ENCODE measurements around the gene NTHL1. TPM values are rescaled to one million over a fixed set of nuclear protein-coding genes. Genes with fewer than 3 reads are reported as not detected.

NTHL1 gene
- total and polyA plus RNA-seq, 2 of the 13 experiments (the other 11 are each of a cell fraction or from before 2014, with no cell fraction given) = 47.5 to 64.9 TPM

GRCh38 chr16:2033057-2033908 lies 14.4 kb downstream of the NTHL1 start (continued):
- TF ChIP-seq SOX13 (IDR thresholded peaks at IDR 0.05) (no peak), SOX13 (CRISPR knock-in tag; conservative IDR thresholded peaks at IDR 0.05 in 1 of 2, IDR thresholded peaks at IDR 0.05 in 1 of 2) (no peak), RORA (CRISPR knock-in tag; IDR thresholded peaks at IDR 0.05) (no peak), ZNF562 (CRISPR knock-in tag; IDR thresholded peaks at IDR 0.05; ENCODE audit: borderline replicate concordance) (no peak), TFDP2 (CRISPR knock-in tag; IDR thresholded peaks at IDR 0.05) (no peak), NR2F6 (IDR thresholded peaks at IDR 0.05) (0 out of 2 replicates have a peak, but pooled peaks have one; percentile 21), NR2F6 (CRISPR knock-in tag; IDR thresholded peaks at IDR 0.05) (no peak), TOE1 (CRISPR knock-in tag; IDR thresholded peaks at IDR 0.05) (no peak), SNRNP70 (IDR thresholded peaks at IDR 0.05; ENCODE audit: low read depth, low read length) (no peak), TIGD3 (CRISPR knock-in tag; IDR thresholded peaks at IDR 0.05; ENCODE audit: borderline replicate concordance) (no peak), TEF (CRISPR knock-in tag; IDR thresholded peaks at IDR 0.05) (no peak), ZNF790 (CRISPR knock-in tag; IDR thresholded peaks at IDR 0.05; ENCODE audit: borderline replicate concordance) (no peak), ZNF75D (CRISPR knock-in tag; IDR thresholded peaks at IDR 0.05; ENCODE audit: borderline replicate concordance) (no peak), ZNF350 (CRISPR knock-in tag; IDR thresholded peaks at IDR 0.05; ENCODE audit: borderline replicate concordance, low read depth) (no peak), ZSCAN30 (CRISPR knock-in tag; IDR thresholded peaks at IDR 0.05) (no peak), ZNF510 (CRISPR knock-in tag; IDR thresholded peaks at IDR 0.05; ENCODE audit: low read depth) (no peak), MIXL1 (CRISPR knock-in tag; IDR thresholded peaks at IDR 0.05) (no peak), FOXJ3 (CRISPR knock-in tag; IDR thresholded peaks at IDR 0.05; ENCODE audit: borderline replicate concordance) (no peak), ZIK1 (CRISPR knock-in tag; IDR thresholded peaks at IDR 0.05; ENCODE audit: borderline replicate concordance, low read depth) (0 out of 2 replicates have a peak, but pooled peaks have one; percentile 34), ZNF605 (CRISPR knock-in tag; IDR thresholded peaks at IDR 0.05) (0 out of 2 replicates have a peak, but pooled peaks have one; percentile 17), ZNF205 (CRISPR knock-in tag; IDR thresholded peaks at IDR 0.05) (no peak), POLR2AphosphoS5 (IDR thresholded peaks at IDR 0.05; ENCODE audit: low read depth, low read length) (no peak), FOXA3 (CRISPR knock-in tag; IDR thresholded peaks at IDR 0.05) (no peak), BCL6 (CRISPR knock-in tag; IDR thresholded peaks at IDR 0.05) (no peak)
- TF ChIP-seq, protein P1, sequence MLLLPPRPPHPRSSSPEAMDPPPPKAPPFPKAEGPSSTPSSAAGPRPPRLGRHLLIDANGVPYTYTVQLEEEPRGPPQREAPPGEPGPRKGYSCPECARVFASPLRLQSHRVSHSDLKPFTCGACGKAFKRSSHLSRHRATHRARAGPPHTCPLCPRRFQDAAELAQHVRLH (CRISPR knock-in tag; IDR thresholded peaks at IDR 0.05; ENCODE audit: borderline replicate concordance, low read depth) = no peak
- TF ChIP-seq, protein P2, sequence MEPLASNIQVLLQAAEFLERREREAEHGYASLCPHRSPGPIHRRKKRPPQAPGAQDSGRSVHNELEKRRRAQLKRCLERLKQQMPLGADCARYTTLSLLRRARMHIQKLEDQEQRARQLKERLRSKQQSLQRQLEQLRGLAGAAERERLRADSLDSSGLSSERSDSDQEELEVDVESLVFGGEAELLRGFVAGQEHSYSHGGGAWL (CRISPR knock-in tag; IDR thresholded peaks at IDR 0.05) = no peak
- TF ChIP-seq, protein P3, sequence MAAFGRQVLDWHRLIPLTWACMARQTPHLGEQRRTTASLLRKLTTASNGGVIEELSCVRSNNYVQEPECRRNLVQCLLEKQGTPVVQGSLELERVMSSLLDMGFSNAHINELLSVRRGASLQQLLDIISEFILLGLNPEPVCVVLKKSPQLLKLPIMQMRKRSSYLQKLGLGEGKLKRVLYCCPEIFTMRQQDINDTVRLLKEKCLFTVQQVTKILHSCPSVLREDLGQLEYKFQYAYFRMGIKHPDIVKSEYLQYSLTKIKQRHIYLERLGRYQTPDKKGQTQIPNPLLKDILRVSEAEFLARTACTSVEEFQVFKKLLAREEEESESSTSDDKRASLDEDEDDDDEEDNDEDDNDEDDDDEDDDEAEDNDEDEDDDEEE (CRISPR knock-in tag; IDR thresholded peaks at IDR 0.05) = peak; percentile 72; the same call in 1 of the 2 replicates
